ENCODE results near the gene CLSTN3.

GRCh38 chr12:7091660-7092228 is 38.4 kb upstream of the CLSTN3 start:
- TF ChIP-seq POLR2A (IDR thresholded peaks at IDR 0.05; ENCODE audit: control extremely low read depth in 1 of 2, low read depth in 2 of 2, low read length in 2 of 2): no peak
- TF ChIP-seq RFX5 (IDR thresholded peaks at IDR 0.05; ENCODE audit: borderline replicate concordance, low read depth, low read length): no peak
- no peak for TF ChIP-seq RBBP5 (IDR thresholded peaks at IDR 0.05; ENCODE audit: borderline replicate concordance, low read depth, low read length)
- TF ChIP-seq EP300 (IDR thresholded peaks at IDR 0.05; ENCODE audit: borderline replicate concordance in 1 of 2, low read depth in 2 of 2, low read length in 2 of 2): no peak
- TF ChIP-seq SP1 (IDR thresholded peaks at IDR 0.05; ENCODE audit: low read depth, low read length): no peak
- TF ChIP-seq EZH2 (IDR thresholded peaks at IDR 0.05; ENCODE audit: low read depth, low read length, severe bottlenecking): no peak
- TF ChIP-seq CTCF (IDR thresholded peaks at IDR 0.05; ENCODE audit: control extremely low read depth in 1 of 3, insufficient read depth in 1 of 3, low read depth in 1 of 3, low read length in 3 of 3): no peak
